T-helper 2 cell treated with Interferon-gamma antibody and Interleukin-4, amounts not matched to agents 5 μg/mL and 100 μg/mL, for 36 hours (primary cell): ENCODE results near the gene FCN1.
"Not testable (repeated sequence)": the region's sequence is repeated elsewhere in the genome, so short reads cannot be mapped to it uniquely, and the experiment has no call there.

Experiments used
- DNase-seq: peaks from one replicate; pipeline ENCODE4 v3.0.0; 2021; ENCODE audit warnings: low spot score
- H3K27ac Mint-ChIP-seq: one replicate; pipeline ENCODE4 v1.8.0; 2021; ENCODE audit warnings: mild to moderate bottlenecking, mixed read lengths
- H3K27me3 Mint-ChIP-seq: one replicate; pipeline ENCODE4 v1.8.0; 2021; ENCODE audit warnings: low read depth, mixed read lengths
- H3K36me3 Mint-ChIP-seq: one replicate; pipeline ENCODE4 v1.8.0; 2021; ENCODE audit warnings: low read depth, mixed read lengths
- H3K4me1 Mint-ChIP-seq: one replicate; pipeline ENCODE4 v1.8.0; 2021; ENCODE audit warnings: low read depth, mixed read lengths
- H3K4me3 Mint-ChIP-seq: one replicate; pipeline ENCODE4 v1.8.0; 2022; ENCODE audit warnings: mild to moderate bottlenecking, moderate library complexity, mixed read lengths
- H3K9me3 Mint-ChIP-seq: one replicate; pipeline ENCODE4 v1.8.0; 2021; ENCODE audit warnings: mixed read lengths

Gene FCN1

DNA sequence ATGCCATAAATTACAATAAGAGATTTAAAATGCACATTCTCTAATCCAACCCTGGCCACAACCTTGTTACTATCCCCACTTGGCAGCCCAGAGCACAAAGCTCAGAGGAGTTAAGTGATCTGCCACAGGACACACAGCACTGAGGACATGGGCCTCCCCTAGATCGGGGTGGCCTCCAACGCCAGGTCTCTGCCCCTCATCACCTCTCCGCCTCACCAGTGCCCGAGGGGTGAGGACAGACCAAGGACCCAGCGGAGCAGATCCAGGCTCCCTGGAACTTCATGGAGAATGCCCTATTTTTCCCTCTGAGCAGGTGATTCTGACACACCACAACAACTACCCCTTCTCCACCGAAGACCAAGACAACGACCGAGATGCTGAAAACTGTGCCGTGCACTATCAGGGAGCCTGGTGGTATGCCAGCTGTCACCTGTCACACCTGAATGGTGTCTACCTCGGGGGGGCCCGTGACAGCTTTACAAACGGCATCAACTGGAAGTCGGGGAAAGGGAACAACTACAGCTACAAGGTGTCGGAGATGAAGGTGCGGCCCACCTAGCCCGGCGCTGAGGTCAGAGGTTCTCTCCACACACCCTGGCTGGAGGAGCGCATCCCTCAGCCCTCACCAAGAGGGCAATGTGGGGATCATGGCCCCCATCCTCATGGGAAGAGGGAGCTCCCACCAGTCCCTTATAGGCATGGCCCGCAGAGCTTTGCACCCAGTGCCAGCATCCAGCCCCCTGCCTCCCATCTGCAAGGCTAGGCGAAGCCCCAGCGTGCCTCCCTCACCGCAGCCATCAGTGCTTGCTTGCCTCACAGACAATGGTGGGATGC is 49.6 kb downstream of the FCN1 start:
- Mint-ChIP-seq H3K36me3 (no peaks in the 10 kb centered on the region), H3K4me3 (no peak overlapping the region), H3K27me3 (no peaks in the 10 kb centered on the region), H3K9me3 (no peaks in the 10 kb centered on the region), H3K4me1 (no peaks in the 10 kb centered on the region), H3K27ac (no peak overlapping the region)
- DNase-seq = no peak

- no peaks in the 10 kb centered on the region for H3K9me3 Mint-ChIP-seq
- no peaks in the 10 kb centered on the region for H3K36me3 Mint-ChIP-seq
- no peak overlapping the region for H3K27ac Mint-ChIP-seq
- H3K4me1 Mint-ChIP-seq = no peaks in the 10 kb centered on the region
- no peaks in the 10 kb centered on the region for H3K27me3 Mint-ChIP-seq
- no peak for DNase-seq
- no peak overlapping the region for H3K4me3 Mint-ChIP-seq
Observed at GRCh38 chr9:134864821-134865190, 52.9 kb downstream of the FCN1 start.

DNA sequence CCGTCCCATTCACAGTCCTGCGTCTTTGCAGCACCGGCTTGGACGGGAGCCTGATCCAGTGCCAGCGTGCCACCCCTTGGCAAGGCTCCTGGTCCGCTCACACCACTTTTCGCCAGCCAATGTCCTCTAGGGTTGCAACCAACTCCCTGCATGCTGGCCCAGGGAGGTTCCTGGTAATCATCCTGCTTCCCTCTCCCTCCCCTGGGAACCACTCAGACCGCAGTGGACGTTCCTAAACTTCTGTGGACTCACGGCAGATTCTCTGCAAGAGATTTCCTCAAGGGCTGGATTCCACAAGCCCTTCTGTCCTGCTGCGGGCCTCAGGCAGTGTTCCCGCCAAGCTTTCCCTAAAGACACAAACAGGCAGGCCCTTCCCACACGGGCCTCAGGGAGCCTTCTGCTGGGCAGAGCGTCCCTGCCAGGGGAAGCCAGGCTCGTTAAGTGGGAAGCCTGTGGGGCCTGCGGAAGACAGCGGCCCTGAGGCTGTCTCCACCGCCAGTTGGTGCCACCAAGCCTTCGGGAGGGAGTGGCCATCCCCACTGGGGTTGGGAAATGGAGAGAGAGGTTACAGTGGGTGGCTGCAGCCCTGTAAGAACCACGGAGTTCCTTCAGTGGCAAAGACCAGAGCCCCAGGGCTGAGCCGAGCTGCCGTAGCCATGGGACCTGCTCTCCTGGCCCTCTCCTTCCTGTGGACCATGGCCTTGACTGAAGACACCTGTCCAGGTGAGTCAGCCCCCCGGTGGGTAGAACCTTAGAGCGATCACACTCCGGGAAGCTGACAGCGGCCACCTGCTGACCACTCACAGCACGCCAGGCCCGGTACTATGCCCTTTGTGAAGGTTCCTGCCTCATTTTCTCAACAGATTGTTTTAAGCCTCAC is 53.5 kb downstream of the FCN1 start:
- no peak overlapping the region for H3K27ac Mint-ChIP-seq
- no peaks in the 10 kb centered on the region for H3K4me1 Mint-ChIP-seq
- no peaks in the 10 kb centered on the region for H3K27me3 Mint-ChIP-seq
- H3K9me3 Mint-ChIP-seq = no peaks in the 10 kb centered on the region
- H3K4me3 Mint-ChIP-seq = no peak overlapping the region
- no peak for DNase-seq
- no peaks in the 10 kb centered on the region for H3K36me3 Mint-ChIP-seq

GRCh38 chr9:134863306-134863902 is 54.3 kb downstream of the FCN1 start:
- H3K27me3 Mint-ChIP-seq = no peaks in the 10 kb centered on the region
- H3K4me1 Mint-ChIP-seq = no peaks in the 10 kb centered on the region
- H3K4me3 Mint-ChIP-seq = no peak overlapping the region
- no peak for DNase-seq
- no peaks in the 10 kb centered on the region for H3K36me3 Mint-ChIP-seq
- H3K27ac Mint-ChIP-seq = no peak overlapping the region
- H3K9me3 Mint-ChIP-seq = no peaks in the 10 kb centered on the region

DNA sequence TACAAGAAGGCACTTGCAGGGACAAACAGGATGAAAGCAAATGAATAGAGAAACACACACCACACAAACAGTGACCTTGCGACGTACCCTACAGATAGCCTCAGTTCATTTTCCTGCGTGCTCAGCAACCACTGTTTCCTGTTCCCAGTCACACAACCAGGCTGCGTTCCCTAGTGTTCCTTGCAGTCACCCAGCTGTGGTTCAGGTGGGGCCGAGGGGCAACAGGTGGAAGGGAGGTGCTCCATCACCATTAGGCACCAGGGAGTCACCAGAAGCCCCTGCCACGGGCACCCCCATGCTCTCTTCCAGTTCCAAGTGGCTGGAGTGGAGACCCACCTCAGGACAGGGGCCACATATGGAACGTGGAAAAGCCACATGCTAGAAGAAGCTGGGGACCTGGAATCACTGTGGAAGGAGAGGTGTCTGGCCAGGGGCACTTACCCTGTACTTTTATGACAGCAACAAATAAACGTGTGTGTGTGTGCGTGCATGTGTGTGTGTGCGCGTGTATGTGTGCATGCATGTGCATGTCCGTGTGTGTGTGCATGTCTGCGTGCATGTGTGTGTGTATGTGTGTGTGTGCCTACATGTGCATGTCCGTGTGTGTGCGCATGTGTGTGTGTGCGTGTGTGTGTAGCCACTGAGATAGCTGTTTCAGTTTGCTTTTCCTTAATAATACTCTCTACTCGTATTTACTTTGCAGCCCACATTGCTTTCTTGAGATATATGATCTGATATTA is 55.9 kb downstream of the FCN1 start:
- Mint-ChIP-seq H3K36me3 (no peaks in the 10 kb centered on the region), H3K9me3 (no peaks in the 10 kb centered on the region)

GRCh38 chr9:134860510-134860909 is 57.2 kb downstream of the FCN1 start:
- no peaks in the 10 kb centered on the region for H3K4me1 Mint-ChIP-seq
- no peak overlapping the region for H3K27ac Mint-ChIP-seq
- H3K4me3 Mint-ChIP-seq = no peak overlapping the region
- no peaks in the 10 kb centered on the region for H3K36me3 Mint-ChIP-seq
- peaks cover 2% of the 10 kb centered on the region for H3K27me3 Mint-ChIP-seq
- no peak for DNase-seq
- H3K9me3 Mint-ChIP-seq = no peaks in the 10 kb centered on the region

More for the DNA sequence above, 55.9 kb downstream of the FCN1 start:
- no peak overlapping the region for H3K4me3 Mint-ChIP-seq
- no peak for DNase-seq
- H3K27me3 Mint-ChIP-seq = peaks cover 2% of the 10 kb centered on the region
- H3K27ac Mint-ChIP-seq = no peak overlapping the region
- H3K4me1 Mint-ChIP-seq = no peaks in the 10 kb centered on the region

GRCh38 chr9:134858051-134858841 is 59.5 kb downstream of the FCN1 start:
- H3K4me3 Mint-ChIP-seq = no peak overlapping the region

DNA sequence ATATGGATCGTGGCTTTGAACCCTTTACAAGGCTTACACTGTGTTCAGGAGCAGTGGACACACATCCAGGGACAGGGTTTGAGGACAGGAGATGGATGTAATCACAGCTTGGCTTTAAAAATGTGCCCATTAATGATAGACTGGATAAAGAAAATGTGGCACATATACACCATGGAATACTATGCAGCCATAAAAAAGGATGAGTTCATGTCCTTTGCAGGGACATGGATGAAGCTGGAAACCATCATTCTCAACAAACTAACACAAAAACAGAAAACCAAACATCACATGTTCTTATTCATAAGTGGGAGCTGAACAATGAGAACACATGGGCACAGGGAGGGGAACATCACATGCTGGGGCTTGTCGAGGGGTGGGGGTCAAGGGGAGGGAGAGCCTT is 60.3 kb downstream of the FCN1 start:
- H3K36me3 Mint-ChIP-seq, H3K4me1 Mint-ChIP-seq, DNase-seq, H3K27ac Mint-ChIP-seq, H3K9me3 Mint-ChIP-seq, H3K27me3 Mint-ChIP-seq, H3K4me3 Mint-ChIP-seq: not testable (repeated sequence)

More at GRCh38 chr9:134858051-134858841, 59.5 kb downstream of the FCN1 start:
- peak overlapping the region; percentile 17 for H3K27ac Mint-ChIP-seq
- H3K9me3 Mint-ChIP-seq = no peaks in the 10 kb centered on the region
- H3K4me1 Mint-ChIP-seq = no peaks in the 10 kb centered on the region
- H3K27me3 Mint-ChIP-seq = peaks cover 2% of the 10 kb centered on the region
- peak; percentile 57 for DNase-seq
- no peaks in the 10 kb centered on the region for H3K36me3 Mint-ChIP-seq

GRCh38 chr9:134855900-134856377 is 61.8 kb downstream of the FCN1 start:
- Mint-ChIP-seq H3K27me3 (peaks cover 2% of the 10 kb centered on the region), H3K4me1 (no peaks in the 10 kb centered on the region), H3K36me3 (no peaks in the 10 kb centered on the region), H3K9me3 (no peaks in the 10 kb centered on the region), H3K27ac (no peak overlapping the region), H3K4me3 (no peak overlapping the region)
- DNase-seq = no peak
